Activated CD4-positive, alpha-beta T cell treated with anti-CD3 and anti-CD28 coated beads for 1 hour (primary cell): ENCODE results near the gene PA2G4.
A peak's percentile ranks its signal among the peaks of the same experiment; 100 is the strongest.

Experiments
- DNase-seq: peaks from one replicate; pipeline ENCODE4 v3.0.0-alpha.2; 2020

The PA2G4 gene

DNA sequence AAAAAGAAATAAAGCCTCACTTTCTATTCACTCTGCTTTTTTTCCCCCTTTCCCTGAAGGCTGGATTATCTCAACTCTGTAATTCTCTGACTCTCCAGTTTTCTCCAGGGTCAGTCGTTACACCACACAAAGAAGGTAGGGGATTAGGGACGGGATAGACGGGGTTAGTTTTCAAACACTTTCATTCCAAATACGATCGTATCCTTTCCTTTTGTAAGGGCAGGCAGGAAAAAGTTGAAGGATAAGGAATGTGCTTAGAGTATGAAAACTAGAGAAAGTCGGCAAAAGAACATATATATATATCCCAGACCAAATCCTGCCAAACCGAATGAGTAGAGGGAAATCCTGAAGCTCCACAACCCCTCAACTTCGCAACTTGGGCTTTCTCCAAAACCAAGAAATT is 23.1 kb downstream of the PA2G4 start:
- no peak for DNase-seq

DNA sequence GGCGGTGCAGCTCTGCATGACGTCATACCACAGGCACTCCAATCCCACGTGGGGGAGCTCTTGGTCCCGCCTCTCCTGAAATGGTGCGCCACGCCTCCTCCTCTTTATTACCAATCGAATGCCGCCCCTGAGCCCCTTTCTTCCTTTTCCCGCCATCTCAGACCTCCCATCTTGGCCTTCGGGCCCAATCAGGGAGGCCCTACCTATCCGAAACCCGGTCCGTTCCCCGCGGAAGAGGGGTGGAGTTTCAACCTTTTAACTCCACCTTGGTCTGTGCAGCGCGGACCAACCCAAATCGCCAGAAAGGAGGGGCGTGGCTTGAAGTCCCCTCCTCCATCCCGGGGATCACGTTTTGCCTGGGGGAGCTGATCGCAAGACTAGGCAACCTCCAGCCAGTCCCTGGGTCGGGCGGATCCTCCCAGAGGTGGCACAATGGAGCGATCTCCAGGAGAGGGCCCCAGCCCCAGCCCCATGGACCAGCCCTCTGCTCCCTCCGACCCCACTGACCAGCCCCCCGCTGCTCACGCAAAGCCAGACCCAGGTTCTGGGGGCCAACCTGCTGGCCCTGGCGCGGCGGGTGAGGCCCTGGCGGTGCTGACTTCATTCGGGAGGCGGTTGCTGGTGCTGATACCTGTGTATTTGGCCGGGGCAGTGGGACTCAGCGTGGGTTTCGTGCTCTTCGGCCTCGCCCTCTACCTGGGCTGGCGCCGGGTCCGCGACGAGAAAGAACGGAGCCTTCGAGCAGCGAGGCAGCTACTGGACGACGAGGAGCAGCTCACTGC is 23.7 kb downstream of the PA2G4 start, which contains the start of gene ESYT1:
ESYT1 (plus strand) TSS at position 380 of the 782 bp plus-strand sequence; CDS start at position 433, 53 bp downstream.
- DNase-seq: peak; percentile 95

DNA sequence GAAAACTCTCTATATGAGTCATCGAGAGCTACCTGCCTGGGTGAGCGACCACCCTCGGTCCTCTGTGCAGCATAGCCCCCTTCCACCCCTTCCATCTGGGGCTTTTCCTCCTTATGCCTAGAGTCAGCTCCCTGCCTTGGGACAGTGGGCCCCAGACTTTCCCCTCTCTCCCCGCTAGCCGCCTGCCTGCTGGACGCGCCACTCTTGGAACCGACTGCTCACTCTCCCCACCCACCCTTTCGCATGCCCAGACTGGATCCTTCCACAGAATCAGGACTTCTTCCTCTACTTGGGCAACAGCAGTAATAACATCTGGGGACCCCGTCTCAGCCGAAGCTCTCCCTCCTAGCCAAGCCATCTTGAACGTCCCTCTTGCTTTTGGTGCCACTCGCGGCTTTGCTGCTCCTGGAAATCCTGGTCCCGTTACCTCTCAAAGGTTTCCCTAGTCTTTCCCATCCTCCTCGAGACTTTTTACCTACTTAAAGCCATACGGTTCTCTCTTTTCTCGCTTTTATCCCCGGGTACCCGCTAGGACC is 24.4 kb downstream of the PA2G4 start:
- no peak for DNase-seq

- peak; percentile 65 for DNase-seq
Observed at GRCh38 chr12:56129206-56129941, 25.0 kb downstream of the PA2G4 start.

GRCh38 chr12:56129942-56130495 is 25.7 kb downstream of the PA2G4 start:
- no peak for DNase-seq

GRCh38 chr12:56130876-56131275 is 26.5 kb downstream of the PA2G4 start:
- no peak for DNase-seq

GRCh38 chr12:56134897-56135296 is 30.5 kb downstream of the PA2G4 start:
- DNase-seq: no peak

DNA sequence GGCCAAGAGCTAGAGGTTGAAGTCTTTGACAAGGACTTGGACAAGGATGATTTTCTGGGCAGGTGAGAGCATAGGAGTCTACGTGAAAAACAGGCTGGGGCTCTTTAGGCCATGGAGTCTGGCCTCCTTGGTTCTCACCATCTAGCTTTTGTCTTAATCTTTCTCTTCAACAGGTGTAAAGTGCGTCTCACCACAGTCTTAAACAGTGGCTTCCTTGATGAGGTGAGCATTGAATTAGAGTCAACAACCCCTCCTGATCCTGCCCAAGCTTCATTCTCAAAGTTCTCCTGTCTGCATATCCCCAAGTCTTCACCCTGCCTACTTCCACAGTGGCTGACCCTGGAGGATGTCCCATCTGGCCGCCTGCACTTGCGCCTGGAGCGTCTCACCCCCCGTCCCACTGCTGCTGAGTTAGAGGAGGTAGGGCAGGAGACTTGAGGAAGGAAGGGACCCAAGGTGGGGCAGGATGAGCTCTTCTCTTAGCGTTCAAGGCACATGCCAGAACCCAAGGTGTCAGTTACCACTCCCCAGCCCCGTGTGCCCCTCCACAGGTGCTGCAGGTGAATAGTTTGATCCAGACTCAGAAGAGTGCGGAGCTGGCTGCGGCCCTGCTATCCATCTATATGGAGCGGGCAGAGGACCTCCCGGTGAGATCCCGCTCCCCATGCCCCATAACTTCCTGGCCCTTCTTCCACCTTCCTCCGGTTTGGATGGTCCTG is 33.7 kb downstream of the PA2G4 start:
- no peak for DNase-seq

- DNase-seq: no peak
Observed at GRCh38 chr12:56141946-56142784, 37.8 kb downstream of the PA2G4 start.

DNA sequence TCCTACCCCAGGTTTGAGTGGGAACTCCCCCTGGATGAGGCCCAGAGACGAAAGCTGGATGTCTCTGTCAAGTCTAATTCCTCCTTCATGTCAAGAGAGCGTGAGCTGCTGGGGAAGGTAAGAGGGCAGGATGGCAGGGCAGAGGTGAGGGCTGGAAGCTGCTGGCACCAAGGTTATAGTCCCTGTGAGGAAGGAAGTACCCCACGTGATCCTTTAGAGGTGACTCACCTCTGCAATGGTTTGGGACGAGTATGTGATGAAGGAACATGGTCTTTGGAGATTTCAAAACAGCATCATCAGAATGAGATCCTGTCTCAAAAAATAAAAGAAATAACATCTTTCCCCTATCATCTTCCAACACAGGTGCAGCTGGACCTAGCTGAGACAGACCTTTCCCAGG is 38.9 kb downstream of the PA2G4 start:
- no peak for DNase-seq

- no peak for DNase-seq
Observed at GRCh38 chr12:56143870-56144269, 39.5 kb downstream of the PA2G4 start.

DNA sequence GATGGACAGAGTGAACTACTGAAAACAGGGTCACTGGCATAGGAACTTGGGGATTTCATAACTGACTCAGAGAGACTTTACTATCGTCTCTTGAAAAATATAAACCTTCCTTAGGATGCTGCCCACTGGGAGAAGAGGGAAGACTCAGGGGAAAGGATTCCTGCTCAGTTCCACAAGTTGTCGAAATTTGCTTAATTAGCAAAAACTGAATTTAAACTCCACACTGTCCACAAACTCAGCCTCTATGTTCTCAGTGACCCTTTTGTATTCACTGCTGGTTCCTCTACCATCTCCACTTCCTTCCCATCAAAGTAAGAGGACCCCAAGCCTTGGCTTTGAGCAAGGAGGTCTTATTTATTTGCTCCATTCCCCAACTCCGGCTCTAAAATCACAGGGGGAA is 40.9 kb downstream of the PA2G4 start:
- DNase-seq: no peak

DNA sequence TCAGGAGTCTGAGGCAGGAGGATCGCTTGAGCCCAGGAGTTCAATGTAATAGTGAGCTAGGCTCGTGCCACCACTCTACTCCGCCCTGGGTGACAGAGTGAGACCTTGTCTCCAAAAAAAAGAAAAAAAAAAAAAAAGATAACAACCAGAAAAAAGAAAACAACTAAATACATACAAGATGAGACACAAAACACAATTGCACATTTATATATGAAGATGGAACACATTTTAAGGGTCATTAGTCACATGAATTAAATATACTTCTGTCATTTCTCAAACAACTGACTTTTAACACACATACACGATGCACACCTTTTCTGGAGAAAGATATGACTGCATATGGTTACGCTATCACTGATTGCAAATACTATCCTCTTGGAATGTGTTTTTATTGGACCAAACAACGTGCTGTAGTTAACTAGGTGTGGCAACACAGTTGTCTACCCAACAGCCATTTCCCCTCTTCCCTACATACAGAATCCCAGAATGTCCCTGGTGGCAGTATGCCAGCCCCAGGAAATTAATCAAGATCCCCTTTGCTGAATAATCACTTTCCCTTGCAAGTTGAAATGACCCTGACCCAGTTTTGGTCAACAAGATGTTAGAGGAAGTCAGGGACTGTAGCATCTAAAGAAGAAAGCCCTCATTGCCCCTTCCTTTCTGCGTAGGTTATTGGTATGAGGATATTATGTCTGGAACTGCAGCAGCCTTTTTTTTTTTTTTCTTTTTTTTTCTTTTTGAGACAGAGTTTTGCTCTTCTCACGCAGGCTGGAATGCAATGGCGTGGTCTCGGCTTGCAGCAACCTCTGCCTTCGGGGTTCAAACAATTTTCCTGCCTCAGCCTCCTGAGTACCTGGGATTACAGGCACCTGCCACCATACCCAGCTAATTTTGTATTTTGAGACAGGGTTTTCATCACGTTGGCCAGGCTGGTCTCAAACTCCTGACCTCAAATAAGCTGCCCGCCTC is 42.4 kb downstream of the PA2G4 start:
- no peak for DNase-seq

GRCh38 chr12:56150563-56150962 is 46.2 kb downstream of the PA2G4 start:
- no peak for DNase-seq

DNA sequence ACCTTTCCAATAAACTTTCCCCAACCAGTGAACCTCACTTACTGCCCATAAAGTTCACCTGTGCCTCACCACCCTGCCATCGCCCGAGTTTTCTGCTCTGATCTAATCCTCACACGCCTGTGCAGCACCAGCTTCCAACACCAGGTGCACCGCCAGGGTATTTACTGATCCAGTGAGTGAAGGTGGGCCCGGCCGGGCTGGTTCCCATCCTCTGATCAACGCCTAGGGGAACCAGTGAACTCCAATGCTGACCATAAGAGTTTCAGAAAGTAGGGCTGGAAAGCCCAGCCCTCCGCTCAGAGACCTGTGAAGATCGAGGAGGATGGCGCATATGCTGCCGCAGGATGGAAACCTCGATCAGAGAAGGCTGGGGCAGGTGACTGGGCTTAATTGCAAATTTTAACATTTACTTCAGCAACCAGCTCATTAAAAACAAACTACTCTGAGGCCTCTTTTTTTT is 47.3 kb downstream of the PA2G4 start:
- peak; percentile 46 for DNase-seq

- DNase-seq: peak; percentile 90
Observed at GRCh38 chr12:56152132-56152755, 47.9 kb downstream of the PA2G4 start, which contains the start of gene MYL6B. Gene MYL6B, plus strand, starts transcription at chr12:56152587. Its CDS starts 1,332 bp downstream, at chr12:56153919.

- no peak for DNase-seq
Observed at GRCh38 chr12:56152756-56153677, 48.7 kb downstream of the PA2G4 start.

GRCh38 chr12:56153678-56154065 is 49.3 kb downstream of the PA2G4 start:
- no peak for DNase-seq

DNA sequence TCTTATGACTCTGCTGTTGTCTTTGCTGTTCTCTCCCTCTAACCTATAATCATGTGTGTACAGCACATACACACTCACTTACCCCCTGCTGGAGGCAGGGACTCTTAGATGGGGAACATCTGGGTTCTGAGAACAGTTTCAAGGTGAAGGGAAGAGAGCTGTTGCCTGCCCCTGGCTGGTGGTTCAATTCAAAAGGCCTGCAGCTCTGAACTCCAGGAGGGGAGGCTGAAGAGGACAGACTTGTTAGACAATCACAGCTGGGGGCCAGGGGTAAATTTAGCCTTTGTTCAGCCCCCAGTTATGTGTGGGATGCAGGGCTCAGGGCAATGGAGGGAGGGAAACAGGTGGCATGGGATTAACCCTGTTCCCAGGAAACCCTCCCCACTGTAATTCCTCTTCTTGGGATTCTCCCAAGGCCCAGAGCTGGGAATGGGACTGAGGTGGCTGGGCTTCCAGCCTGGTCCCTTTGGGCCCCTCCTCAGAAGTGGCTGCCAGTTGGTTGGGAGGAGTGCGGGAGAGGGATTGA is 50.0 kb downstream of the PA2G4 start:
- DNase-seq: no peak
